Activated T-helper 2 cell treated with anti-CD3 and anti-CD28 coated beads, Interferon-gamma antibody, Interleukin-2, Interleukin-4, amounts not matched to agents 10 μg/mL and 5 μg/mL and 100 μg/mL, durations not matched to agents 14 hours and 24 hours and 36 hours (primary cell): Measurements from ENCODE around the gene ATP5F1A. TPM values are rescaled to one million over a fixed set of nuclear protein-coding genes. Genes with fewer than 3 reads are reported as not detected.
A peak's percentile ranks its signal among the peaks of the same experiment; 100 is the strongest.
"Not testable (repeated sequence)": the region's sequence is repeated elsewhere in the genome, so short reads cannot be mapped to it uniquely, and the experiment has no call there.

ENCODE experiments used
- DNase-seq: peaks from one replicate; pipeline ENCODE4 v3.0.0; 2021; ENCODE audit warnings: low spot score
- H3K27ac Mint-ChIP-seq: one replicate; pipeline ENCODE4 v1.8.0; 2021; ENCODE audit warnings: mixed read lengths
- H3K27me3 Mint-ChIP-seq: one replicate; pipeline ENCODE4 v1.8.0; 2021; ENCODE audit warnings: low read depth, mixed read lengths
- H3K36me3 Mint-ChIP-seq: one replicate; pipeline ENCODE4 v1.8.0; 2021; ENCODE audit warnings: low read depth, mixed read lengths
- H3K4me1 Mint-ChIP-seq: one replicate; pipeline ENCODE4 v1.8.0; 2021; ENCODE audit warnings: low read depth, mixed read lengths
- H3K4me3 Mint-ChIP-seq: one replicate; pipeline ENCODE4 v1.8.0; 2021; ENCODE audit warnings: low read depth, mild to moderate bottlenecking, moderate library complexity, mixed read lengths
- H3K9me3 Mint-ChIP-seq: one replicate; pipeline ENCODE4 v1.8.0; 2021; ENCODE audit warnings: mixed read lengths
- intact Hi-C: fragments of 100-400 bp; cut with micrococcal nuclease; formaldehyde crosslinking; loops from one replicate; pipeline ENCODE4 v1.15.1; 2023
- total RNA-seq: library from RNA; stranded (reverse); gene quantifications from 2 replicates; pipeline ENCODE4 v1.2.3, GENCODE V29; 2022

Gene ATP5F1A
- total RNA-seq, 1 donor from 2014 or later: 441 TPM

DNA sequence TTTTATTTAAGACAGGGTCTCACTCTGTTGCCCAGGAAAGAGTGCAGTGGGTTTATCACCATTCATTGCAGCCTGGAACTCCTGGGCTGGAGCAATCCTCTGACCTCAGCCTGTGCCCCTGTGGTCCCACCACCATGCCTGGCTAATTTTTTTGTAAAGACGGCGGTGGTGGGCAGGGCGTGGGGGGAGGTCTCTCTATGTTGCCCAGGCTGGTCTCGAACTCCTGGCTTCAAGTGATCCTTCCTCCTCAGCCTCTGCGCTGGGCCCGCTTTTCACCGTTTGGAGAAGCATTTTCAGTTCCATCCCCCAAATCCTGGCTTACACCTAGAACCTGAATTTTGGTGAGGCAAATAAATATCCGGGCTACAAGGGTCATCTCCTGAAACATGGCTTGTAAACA is 1.4 kb upstream of the ATP5F1A start:
- no peaks in the 10 kb centered on the region for H3K27me3 Mint-ChIP-seq
- intact Hi-C loops: no loop called here
- no peak overlapping the region for H3K4me3 Mint-ChIP-seq
- H3K36me3 Mint-ChIP-seq: peaks cover 26% of the 10 kb centered on the region
- no peaks in the 10 kb centered on the region for H3K9me3 Mint-ChIP-seq
- no peak overlapping the region for H3K27ac Mint-ChIP-seq
- H3K4me1 Mint-ChIP-seq: peaks cover 19% of the 10 kb centered on the region
- DNase-seq: no peak

DNA sequence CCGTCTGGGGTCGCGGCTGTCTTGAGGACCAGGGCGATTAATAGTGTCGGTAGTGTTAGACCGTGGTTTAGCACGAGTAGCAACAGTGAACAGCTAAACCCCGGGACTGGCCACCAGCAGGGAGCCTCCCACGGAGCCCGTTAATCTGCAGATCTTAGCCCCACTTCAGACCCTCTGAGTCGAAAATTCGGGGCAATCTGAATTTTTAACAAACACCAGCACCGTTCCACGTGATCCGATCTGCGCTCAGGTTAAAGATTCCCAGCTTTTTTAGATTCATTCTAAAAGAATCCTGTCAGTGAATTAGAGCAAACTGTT is 479 bp upstream of the ATP5F1A start:
- H3K9me3 Mint-ChIP-seq: no peaks in the 10 kb centered on the region
- H3K27me3 Mint-ChIP-seq: no peaks in the 10 kb centered on the region
- DNase-seq: no peak
- H3K27ac Mint-ChIP-seq: peak overlapping the region; percentile 96
- peaks cover 35% of the 10 kb centered on the region for H3K36me3 Mint-ChIP-seq
- H3K4me1 Mint-ChIP-seq: peaks cover 17% of the 10 kb centered on the region
- intact Hi-C loops: no loop called here
- H3K4me3 Mint-ChIP-seq: peak overlapping the region; percentile 97

DNA sequence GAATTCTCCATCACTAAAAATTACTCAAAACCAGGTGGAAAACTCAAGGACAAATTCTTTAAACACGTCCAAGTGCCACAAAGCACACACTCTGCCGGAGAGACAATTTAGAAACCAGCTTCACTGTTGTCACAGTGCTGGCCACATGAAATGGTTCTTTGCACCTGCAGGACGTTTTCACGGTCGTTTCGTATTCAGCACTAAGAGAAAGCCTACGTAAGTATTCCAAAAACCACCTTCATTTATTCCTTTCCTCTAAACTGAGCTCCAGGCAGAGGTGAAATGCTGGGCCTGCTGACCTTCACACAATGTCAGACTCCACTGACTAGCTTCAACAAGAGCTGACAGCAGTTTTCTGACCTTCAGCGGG is 680 bp downstream of the ATP5F1A start:
- H3K27ac Mint-ChIP-seq: peak overlapping the region; percentile 96
- intact Hi-C loops: no loop called here
- H3K9me3 Mint-ChIP-seq: no peaks in the 10 kb centered on the region
- H3K36me3 Mint-ChIP-seq: peaks cover 41% of the 10 kb centered on the region
- peak overlapping the region; percentile 97 for H3K4me3 Mint-ChIP-seq
- DNase-seq: no peak
- peaks cover 17% of the 10 kb centered on the region for H3K4me1 Mint-ChIP-seq
- no peaks in the 10 kb centered on the region for H3K27me3 Mint-ChIP-seq

DNA sequence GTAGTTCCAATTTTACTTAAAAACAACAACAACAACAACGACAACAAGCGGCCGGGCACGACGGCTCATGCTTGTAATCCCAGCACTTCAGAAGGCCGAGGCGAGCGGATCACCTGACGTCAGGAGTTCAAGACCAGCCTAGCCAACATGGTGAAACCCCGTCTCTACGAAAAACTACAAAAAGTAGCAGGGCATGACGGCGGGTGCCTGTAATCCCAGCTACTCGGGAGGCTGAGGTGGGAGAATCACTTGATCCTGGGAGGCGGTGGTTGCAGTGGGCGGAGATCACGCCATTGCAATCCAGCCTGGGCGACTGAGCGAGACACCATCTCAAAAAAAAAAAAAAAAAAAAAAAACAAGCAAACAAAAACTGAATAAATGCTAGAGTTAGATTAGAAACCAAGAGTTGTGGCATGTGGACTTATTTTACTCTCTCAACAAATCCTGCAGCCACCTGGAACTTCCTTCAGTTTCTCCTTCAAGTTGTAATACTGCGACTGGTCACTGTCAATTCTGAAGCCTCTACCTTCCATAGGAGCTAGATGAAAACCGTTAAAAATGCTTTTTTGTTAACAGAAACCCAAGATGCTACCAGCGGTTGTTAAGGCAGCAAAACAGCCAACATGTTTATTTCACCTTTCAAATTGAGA is 1.3 kb downstream of the ATP5F1A start:
- Mint-ChIP-seq H3K9me3 (no peaks in the 10 kb centered on the region), H3K4me3 (peak overlapping the region; percentile 97), H3K27ac (peak overlapping the region; percentile 96), H3K36me3 (peaks cover 47% of the 10 kb centered on the region), H3K4me1 (peaks cover 18% of the 10 kb centered on the region), H3K27me3 (no peaks in the 10 kb centered on the region)
- no peak for DNase-seq
- intact Hi-C loops: no loop called here

DNA sequence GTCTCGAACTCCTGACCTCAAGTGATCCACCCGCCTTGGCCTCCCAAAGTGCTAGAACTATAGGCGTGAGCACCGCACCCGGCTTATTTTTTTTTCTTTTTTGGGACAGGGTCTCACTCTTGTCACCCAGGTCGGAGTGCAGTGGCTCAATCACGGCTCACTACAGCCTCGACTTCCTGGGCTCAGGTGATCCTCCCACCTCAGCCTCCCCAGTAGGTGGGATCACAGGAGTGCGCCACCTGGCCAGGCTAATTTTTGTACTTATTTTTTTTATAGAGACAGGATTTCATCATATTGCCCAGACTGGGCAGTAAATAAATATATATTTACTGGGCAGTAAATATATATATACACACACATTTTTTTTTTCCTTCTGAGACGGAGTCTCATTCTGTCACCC is 2.6 kb downstream of the ATP5F1A start:
- DNase-seq: no peak
- Mint-ChIP-seq H3K9me3 (no peaks in the 10 kb centered on the region), H3K36me3 (peaks cover 60% of the 10 kb centered on the region), H3K27ac (no peak overlapping the region), H3K4me1 (peaks cover 24% of the 10 kb centered on the region), H3K27me3 (no peaks in the 10 kb centered on the region), H3K4me3 (no peak overlapping the region)
- intact Hi-C loops: no loop called here

DNA sequence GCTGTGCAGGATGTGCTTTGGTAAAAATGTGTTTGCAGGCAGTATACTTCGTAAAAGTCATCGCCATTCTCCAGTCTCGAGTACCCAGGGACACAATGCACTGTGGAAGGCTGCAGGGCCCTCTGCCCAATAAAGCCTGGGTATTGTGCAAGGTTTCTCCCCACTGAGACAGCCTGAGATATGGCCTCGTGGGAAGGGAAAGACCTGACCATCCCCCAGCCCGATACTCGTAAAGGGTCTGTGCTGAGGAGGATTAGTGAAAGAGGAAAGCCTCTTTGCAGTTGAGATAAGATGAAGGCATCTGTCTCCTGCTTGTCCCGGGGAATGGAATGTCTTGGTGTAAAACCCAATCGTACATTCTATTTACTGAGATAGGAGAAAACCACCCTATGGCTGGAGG is 9.6 kb downstream of the ATP5F1A start:
- H3K4me3 Mint-ChIP-seq, H3K9me3 Mint-ChIP-seq, intact Hi-C loops, H3K27me3 Mint-ChIP-seq, DNase-seq: not testable (repeated sequence)
- Mint-ChIP-seq H3K27ac (peak overlapping the region; percentile 46), H3K4me1 (peaks cover 10% of the 10 kb centered on the region), H3K36me3 (peaks cover 90% of the 10 kb centered on the region)

DNA sequence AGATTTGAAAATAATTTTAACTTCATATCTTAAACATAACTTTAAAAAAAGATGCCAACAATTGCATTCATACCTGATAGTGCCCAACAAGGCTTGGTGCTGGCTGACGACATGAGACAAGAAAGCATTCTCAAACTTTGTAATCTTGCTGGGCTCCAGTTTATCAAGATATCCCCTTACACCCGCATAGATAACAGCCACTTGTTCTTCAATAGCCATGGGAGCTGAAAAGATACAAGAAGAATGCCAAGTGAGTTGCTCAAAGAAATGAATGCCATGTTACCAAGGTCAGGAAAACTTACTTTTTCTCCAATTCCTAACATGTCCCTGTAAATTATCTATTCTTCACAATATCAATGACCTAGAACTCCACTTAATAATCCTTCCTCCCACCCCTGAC is 13.7 kb downstream of the ATP5F1A start:
- H3K9me3 Mint-ChIP-seq: no peaks in the 10 kb centered on the region
- H3K4me1 Mint-ChIP-seq: peaks cover 3% of the 10 kb centered on the region
- intact Hi-C loops: no loop called here
- H3K27ac Mint-ChIP-seq: no peak overlapping the region
- H3K27me3 Mint-ChIP-seq: no peaks in the 10 kb centered on the region
- H3K4me3 Mint-ChIP-seq: no peak overlapping the region
- no peak for DNase-seq
- H3K36me3 Mint-ChIP-seq: peaks cover 88% of the 10 kb centered on the region

DNA sequence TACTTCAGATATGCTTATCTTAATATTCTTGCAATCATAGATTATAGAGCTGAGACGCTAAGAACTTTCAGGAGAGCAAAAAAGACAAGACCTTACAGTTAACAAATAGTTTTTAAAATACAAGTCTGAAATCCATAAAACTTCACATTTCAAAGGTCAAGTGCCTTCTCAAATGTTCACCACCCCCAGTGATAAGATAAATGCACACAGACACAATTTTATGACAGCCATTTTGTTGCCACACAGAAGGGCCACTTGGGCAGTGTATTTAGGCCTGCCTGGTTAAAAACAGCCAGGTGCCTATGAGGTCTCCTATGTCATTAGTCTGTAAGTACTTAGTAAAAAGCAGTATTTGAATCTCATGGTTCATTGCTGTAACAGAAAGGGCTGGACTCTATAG is 17.9 kb downstream of the ATP5F1A start:
- H3K36me3 Mint-ChIP-seq: peaks cover 68% of the 10 kb centered on the region
- intact Hi-C loops: no loop called here
- H3K4me3 Mint-ChIP-seq: no peak overlapping the region
- no peak for DNase-seq
- H3K27me3 Mint-ChIP-seq: no peaks in the 10 kb centered on the region
- H3K9me3 Mint-ChIP-seq: no peaks in the 10 kb centered on the region
- H3K4me1 Mint-ChIP-seq: no peaks in the 10 kb centered on the region
- H3K27ac Mint-ChIP-seq: no peak overlapping the region

DNA sequence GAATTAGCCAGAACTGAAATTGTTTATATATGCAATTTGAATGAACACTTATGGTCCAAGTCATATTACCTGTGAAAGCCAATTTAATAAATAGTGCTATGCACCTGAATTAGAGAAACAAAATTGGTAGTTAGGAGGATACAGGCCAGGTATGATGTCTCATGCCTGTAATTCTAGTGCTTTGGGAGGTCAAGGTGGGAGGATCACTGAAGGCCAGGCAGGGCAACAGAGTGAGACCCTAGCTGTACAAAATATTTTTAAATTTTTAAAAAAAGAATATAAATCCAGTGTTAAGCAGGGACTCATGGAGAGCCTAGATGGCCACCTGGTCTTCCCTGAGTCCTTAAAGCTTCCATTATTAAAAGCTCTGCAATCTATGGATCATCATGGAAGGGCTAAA is 18.8 kb downstream of the ATP5F1A start:
- intact Hi-C loops: no loop called here
- H3K27me3 Mint-ChIP-seq: no peaks in the 10 kb centered on the region
- H3K4me3 Mint-ChIP-seq: no peak overlapping the region
- peaks cover 60% of the 10 kb centered on the region for H3K36me3 Mint-ChIP-seq
- no peaks in the 10 kb centered on the region for H3K9me3 Mint-ChIP-seq
- no peaks in the 10 kb centered on the region for H3K4me1 Mint-ChIP-seq
- no peak for DNase-seq
- no peak overlapping the region for H3K27ac Mint-ChIP-seq

DNA sequence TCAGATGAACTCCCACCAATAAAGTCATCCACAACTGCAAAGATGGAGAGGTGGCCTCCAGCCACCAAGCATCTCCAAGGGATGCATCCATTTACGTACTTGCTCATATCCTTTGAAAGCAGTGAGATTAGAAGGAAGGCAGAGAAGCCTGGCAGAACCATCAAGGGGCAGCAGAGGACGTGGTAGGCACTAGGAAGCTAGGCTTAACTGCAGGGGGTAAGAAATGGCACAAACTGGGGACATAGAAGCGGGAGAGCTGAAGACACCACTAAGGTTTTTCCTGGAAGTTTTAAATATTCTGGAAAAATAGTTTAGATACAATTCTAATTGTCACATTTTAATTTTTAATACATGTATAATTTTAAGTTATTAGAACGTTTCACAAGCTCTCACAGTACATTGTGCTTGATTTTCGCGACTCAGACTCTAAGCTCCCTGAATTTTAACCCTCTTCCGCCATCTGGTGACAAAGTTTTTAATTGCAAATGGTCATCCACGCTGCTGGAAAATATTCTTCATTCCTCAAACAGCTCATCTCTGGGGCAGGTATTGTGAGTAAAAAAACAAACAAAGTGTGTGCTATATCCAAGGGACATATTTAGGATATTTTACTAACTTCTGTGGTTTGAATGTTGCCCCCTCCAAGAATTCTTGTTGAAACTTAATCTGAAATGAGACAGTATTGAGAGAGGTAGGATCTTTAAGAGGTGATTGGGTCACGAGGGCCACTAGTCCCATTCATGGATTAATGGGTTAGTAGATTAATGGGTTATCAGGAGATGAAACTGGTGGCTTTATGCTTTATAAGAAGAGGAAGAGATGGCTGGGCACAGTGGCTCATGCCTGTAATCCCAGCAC is 24.4 kb downstream of the ATP5F1A start:
- DNase-seq: peak; percentile 38
- Mint-ChIP-seq H3K27ac (peak overlapping the region; percentile 20), H3K9me3 (no peaks in the 10 kb centered on the region), H3K27me3 (no peaks in the 10 kb centered on the region), H3K4me3 (no peak overlapping the region), H3K4me1 (peaks cover 39% of the 10 kb centered on the region), H3K36me3 (peaks cover 22% of the 10 kb centered on the region)
- intact Hi-C loops: loop anchor here (1.0 to 5.0 kb wide), 8 partner anchors 46 to 452 kb away; partner anchors contain the start of gene EPG5

DNA sequence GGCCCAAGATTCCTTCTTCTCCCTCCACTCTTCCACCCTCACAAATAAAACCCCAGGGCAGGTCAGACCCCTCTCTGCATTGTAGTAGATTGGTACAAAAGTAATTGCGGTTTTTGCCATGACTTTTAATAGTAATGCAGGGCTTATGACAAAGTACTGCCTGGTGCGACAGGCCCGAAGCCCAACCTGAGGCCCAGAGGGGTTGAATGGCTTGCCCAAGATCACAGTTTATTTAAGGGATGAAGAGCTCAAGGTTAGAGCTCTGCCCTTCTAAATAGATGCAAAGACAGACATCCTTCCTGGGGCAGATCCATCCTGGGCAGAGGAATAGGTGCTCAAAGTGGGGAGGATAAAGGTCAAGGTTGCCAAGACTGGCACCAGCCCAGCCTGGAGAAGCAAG is 25.1 kb downstream of the ATP5F1A start:
- Mint-ChIP-seq H3K36me3 (peaks cover 23% of the 10 kb centered on the region), H3K9me3 (no peaks in the 10 kb centered on the region), H3K4me3 (peak overlapping the region; percentile 81), H3K27ac (no peak overlapping the region), H3K4me1 (peaks cover 42% of the 10 kb centered on the region), H3K27me3 (no peaks in the 10 kb centered on the region)
- DNase-seq: no peak
- intact Hi-C loops: loop anchor here (1.0 to 5.0 kb wide), 8 partner anchors 46 to 452 kb away; partner anchors contain the start of gene EPG5

DNA sequence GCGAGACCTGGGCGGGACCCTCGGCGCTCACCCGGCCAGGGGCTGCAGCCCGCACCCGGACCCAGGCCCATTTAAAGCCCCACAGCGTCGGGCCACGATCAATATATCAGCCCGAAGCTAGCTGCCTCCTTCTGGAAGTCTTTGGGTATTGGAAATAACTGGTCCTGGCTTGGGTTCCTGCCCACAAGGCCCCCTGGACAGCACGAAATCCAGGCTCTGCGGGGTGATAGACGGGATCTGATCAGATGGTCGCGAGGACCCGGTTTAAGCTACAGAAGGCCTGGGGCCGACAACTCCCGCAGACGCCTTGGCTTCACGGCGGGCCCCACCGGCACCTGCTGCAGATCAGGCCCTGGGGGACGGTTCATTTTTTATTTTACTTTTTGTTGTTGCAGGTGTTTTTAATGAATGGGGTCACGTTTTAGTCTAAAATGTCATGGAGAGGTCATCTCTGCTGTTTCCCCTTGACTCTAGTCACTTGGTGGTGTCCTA is 25.7 kb downstream of the ATP5F1A start:
- peaks cover 21% of the 10 kb centered on the region for H3K36me3 Mint-ChIP-seq
- no peaks in the 10 kb centered on the region for H3K27me3 Mint-ChIP-seq
- H3K9me3 Mint-ChIP-seq: no peaks in the 10 kb centered on the region
- no peak overlapping the region for H3K27ac Mint-ChIP-seq
- intact Hi-C loops: loop anchor here (2.0 to 5.0 kb wide), 4 partner anchors 45 to 385 kb away; no protein-coding TSS in a partner anchor
- peak overlapping the region; percentile 81 for H3K4me3 Mint-ChIP-seq
- H3K4me1 Mint-ChIP-seq: peaks cover 43% of the 10 kb centered on the region
- no peak for DNase-seq
